H1 (cell line): ENCODE data around the gene TRAF3. TPM values are rescaled to one million over a fixed set of nuclear protein-coding genes. Genes with fewer than 3 reads are reported as not detected.

ENCODE experiments used
- CTCF ChIA-PET: fragments of 300-600 bp; sonication (Branson Sonifier 250); formaldehyde crosslinking; loops from one replicate; lab custom pipeline; 2021; ENCODE audit not compliant: partially characterized antibody; lab: Charles Lee
- POLR2A ChIA-PET: fragments of 300-600 bp; sonication (Branson Sonifier 250); formaldehyde crosslinking; loops from one replicate; lab custom pipeline; 2021; ENCODE audit warnings: inconsistent platforms; ENCODE audit not compliant: partially characterized antibody; lab: Charles Lee
- DNase-seq, 2 experiments: peaks; one replicate each; pipeline versions ENCODE4 v3.0.0 to v3.0.0-alpha.2; 2010 to 2022; ENCODE audit warnings: low spot score in 2 of 2, low read depth in 1 of 2, mixed read lengths in 1 of 2
- FAIRE-seq: peaks from 2 replicates; lab custom pipeline; 2011; peaks lifted over from hg19 to GRCh38; lab: Jason Lieb, UNC
- H2AFZ ChIP-seq: 2 replicates; pipeline ENCODE4 v1.8.1; 2012; ENCODE audit warnings: low read length, inconsistent platforms
- H2AK5ac ChIP-seq: 2 replicates; pipeline ENCODE4 v1.6.1; 2013; ENCODE audit warnings: low read depth, low read length
- H2BK120ac ChIP-seq: replicated peaks from 2 replicates; pipeline ENCODE3; 2013; ENCODE audit warnings: low read depth, low read length, inconsistent platforms
- H2BK12ac ChIP-seq: 2 replicates; pipeline ENCODE4 v1.6.1; 2013; ENCODE audit warnings: low read depth, low read length
- H2BK15ac ChIP-seq: 2 replicates; pipeline ENCODE4 v1.6.1; 2013; ENCODE audit warnings: low read length
- H2BK20ac ChIP-seq: 2 replicates; pipeline ENCODE4 v1.6.1; 2013; ENCODE audit warnings: low read length
- H2BK5ac ChIP-seq: 2 replicates; pipeline ENCODE4 v1.6.1; 2013; ENCODE audit warnings: low read depth, low read length
- H3K14ac ChIP-seq: 2 replicates; pipeline ENCODE4 v1.6.1; 2013; ENCODE audit warnings: inconsistent platforms; ENCODE audit not compliant: insufficient read length
- H3K18ac ChIP-seq: 2 replicates; pipeline ENCODE4 v1.6.1; 2013; ENCODE audit warnings: low read length; ENCODE audit errors: extremely low read depth
- H3K23ac ChIP-seq: 2 replicates; pipeline ENCODE4 v1.6.1; 2013; ENCODE audit warnings: inconsistent platforms; ENCODE audit not compliant: insufficient read length
- H3K23me2 ChIP-seq: 2 replicates; pipeline ENCODE4 v1.6.1; 2013; ENCODE audit warnings: low read depth, low read length
- H3K27ac ChIP-seq: 2 replicates; pipeline ENCODE4 v1.6.1; 2011; ENCODE audit warnings: low read depth, low read length, inconsistent platforms
- H3K27me3 ChIP-seq, 4 experiments: replicated peaks in 1 of 4; 1 replicate in 1 of 4; 2 replicates in 3 of 4; pipeline versions ENCODE4 v1.6.1 to v1.8.1; 2011 to 2013; ENCODE audit warnings: low read length in 3 of 4, mild to moderate bottlenecking in 3 of 4, inconsistent platforms in 2 of 4, mixed read lengths in 2 of 4, moderate library complexity in 1 of 4; ENCODE audit not compliant: control insufficient read depth in 3 of 4, insufficient read depth in 3 of 4; ENCODE audit errors: extremely low read depth in 1 of 4
- H3K36me3 ChIP-seq, 4 experiments: 2 replicates each; pipeline versions ENCODE4 v1.6.1 to v1.8.1; 2011 to 2013; ENCODE audit warnings: mild to moderate bottlenecking in 4 of 4, low read length in 3 of 4, moderate library complexity in 2 of 4, control low read depth in 1 of 4, inconsistent platforms in 1 of 4; ENCODE audit not compliant: insufficient read depth in 4 of 4, control insufficient read depth in 2 of 4
- H3K4ac ChIP-seq: replicated peaks from 2 replicates; pipeline ENCODE3; 2013; ENCODE audit warnings: low read length, low read depth, mixed read lengths, inconsistent platforms; ENCODE audit not compliant: insufficient read length
- H3K4me1 ChIP-seq, 4 experiments: replicated peaks in 1 of 4; 1 replicate in 1 of 4; 2 replicates in 3 of 4; pipeline versions ENCODE4 v1.6.1 to v1.8.1; 2011 to 2013; ENCODE audit warnings: low read length in 3 of 4, inconsistent platforms in 2 of 4, mixed read lengths in 1 of 4; ENCODE audit not compliant: insufficient read depth in 4 of 4, control insufficient read depth in 3 of 4
- H3K4me2 ChIP-seq, 2 experiments: 2 replicates each; pipeline versions ENCODE4 v1.6.1 to v1.8.1; 2011 to 2013; ENCODE audit warnings: low read depth in 2 of 2, low read length in 2 of 2, control low read depth in 1 of 2, inconsistent platforms in 1 of 2, mild to moderate bottlenecking in 1 of 2; ENCODE audit not compliant: insufficient read depth in 1 of 2
- H3K4me3 ChIP-seq, 4 experiments: fragments of 200-600, 300-600 bp in 1 of 4; sonication (generic), shearing (Covaris generic), sonication (Bioruptor Twin) in 1 of 4; 2 replicates each; pipeline versions ENCODE4 v1.5.1 to v1.8.1; 2011 to 2016; ENCODE audit warnings: low read length in 4 of 4, low read depth in 3 of 4, control low read depth in 2 of 4, inconsistent platforms in 2 of 4, mild to moderate bottlenecking in 2 of 4, mixed read lengths in 1 of 4, moderate library complexity in 1 of 4; ENCODE audit not compliant: insufficient read depth in 2 of 4; ENCODE audit errors: extremely low read depth in 1 of 4
- H3K56ac ChIP-seq: replicated peaks from 2 replicates; pipeline ENCODE3; 2013; ENCODE audit warnings: low read depth, mild to moderate bottlenecking, mixed read lengths, low read length, inconsistent platforms; ENCODE audit not compliant: insufficient read length
- H3K79me1 ChIP-seq: 2 replicates; pipeline ENCODE4 v1.6.1; 2013; ENCODE audit warnings: low read depth, low read length, control low read depth
- H3K79me2 ChIP-seq, 2 experiments: 2 replicates each; pipeline versions ENCODE4 v1.6.1 to v1.8.1; 2012 to 2013; ENCODE audit warnings: low read length in 2 of 2, mild to moderate bottlenecking in 2 of 2, inconsistent platforms in 1 of 2; ENCODE audit not compliant: insufficient read depth in 2 of 2, control insufficient read depth in 1 of 2
- H3K9ac ChIP-seq, 4 experiments: replicated peaks in 1 of 4; 1 replicate in 1 of 4; 2 replicates in 3 of 4; pipeline versions ENCODE4 v1.6.1 to v1.8.1; 2011 to 2013; ENCODE audit warnings: low read depth in 3 of 4, low read length in 3 of 4, control low read depth in 2 of 4, mild to moderate bottlenecking in 2 of 4, moderate library complexity in 2 of 4, inconsistent platforms in 1 of 4; ENCODE audit errors: extremely low read depth in 1 of 4
- H3K9me3 ChIP-seq, 2 experiments: 2 replicates each; pipeline versions ENCODE4 v1.6.1 to v1.8.1; 2012 to 2013; ENCODE audit warnings: mild to moderate bottlenecking in 2 of 2, moderate library complexity in 2 of 2, control low read depth in 1 of 2, inconsistent platforms in 1 of 2, low read depth in 1 of 2, low read length in 1 of 2, mixed read lengths in 1 of 2; ENCODE audit not compliant: insufficient read depth in 2 of 2
- H4K20me1 ChIP-seq, 2 experiments: replicated peaks in 1 of 2; 2 replicates each; pipeline versions ENCODE3 to v1.8.1; 2011 to 2013; ENCODE audit warnings: inconsistent platforms in 2 of 2, low read length in 2 of 2, mild to moderate bottlenecking in 1 of 2; ENCODE audit not compliant: insufficient read depth in 2 of 2, control insufficient read depth in 1 of 2
- H4K5ac ChIP-seq: 2 replicates; pipeline ENCODE4 v1.6.1; 2013; ENCODE audit warnings: low read length, low read depth, mixed read lengths, inconsistent platforms; ENCODE audit not compliant: insufficient read length
- H4K8ac ChIP-seq: 2 replicates; pipeline ENCODE4 v1.8.0; 2013; ENCODE audit warnings: mild to moderate bottlenecking, moderate library complexity, low read length, inconsistent platforms; ENCODE audit not compliant: insufficient read depth; ENCODE audit errors: extremely low read depth
- H4K91ac ChIP-seq: replicated peaks from 2 replicates; pipeline ENCODE3; 2013; ENCODE audit warnings: low read length, mixed read lengths, inconsistent platforms; ENCODE audit not compliant: insufficient read length
- ATF3 ChIP-seq: IDR thresholded peaks from 2 replicates; pipeline ENCODE4 v1.6.1; 2011; ENCODE audit warnings: low read depth, mild to moderate bottlenecking, low read length; ENCODE audit not compliant: insufficient read depth
- CBX8 ChIP-seq: fragments of 300-800, 300-1000 bp; sonication (generic); IDR thresholded peaks from 2 replicates; pipeline ENCODE4 v1.7.1; 2016; ENCODE audit warnings: low read depth, low read length, borderline replicate concordance
- CEBPB ChIP-seq: IDR thresholded peaks from 2 replicates; pipeline ENCODE4 v1.6.1; 2012; ENCODE audit warnings: low read depth, low read length
- CHD2 ChIP-seq: IDR thresholded peaks from 2 replicates; pipeline ENCODE4 v1.6.1; 2012; ENCODE audit warnings: low read length, improper control_type of control experiment
- KDM4A ChIP-seq: IDR thresholded peaks from one replicate; pipeline ENCODE4 v1.7.1; 2012; ENCODE audit warnings: low read depth, mild to moderate bottlenecking, moderate library complexity, low read length, inconsistent platforms; ENCODE audit not compliant: severe bottlenecking
- MAFK ChIP-seq: IDR thresholded peaks from 2 replicates; pipeline ENCODE4 v1.6.1; 2012; ENCODE audit warnings: low read depth, mild to moderate bottlenecking, improper control_type of control experiment, low read length
- NANOG ChIP-seq: IDR thresholded peaks from 2 replicates; pipeline ENCODE4 v1.6.1; 2011; ENCODE audit warnings: low read length, low read depth, mild to moderate bottlenecking, inconsistent platforms; ENCODE audit not compliant: insufficient read depth, poor library complexity, severe bottlenecking
- POLR2A ChIP-seq, 2 experiments: IDR thresholded peaks; 1 replicate in 1 of 2; 2 replicates in 1 of 2; pipeline ENCODE4 v1.6.1; 2011; ENCODE audit warnings: low read depth in 2 of 2, low read length in 2 of 2, mild to moderate bottlenecking in 2 of 2; ENCODE audit errors: control extremely low read depth in 1 of 2
- POLR2AphosphoS5 ChIP-seq: IDR thresholded peaks from 2 replicates; pipeline ENCODE4 v1.6.1; 2011; ENCODE audit warnings: low read depth, low read length
- RFX5 ChIP-seq: IDR thresholded peaks from 2 replicates; pipeline ENCODE4 v1.6.1; 2011; ENCODE audit warnings: low read depth, low read length, improper control_type of control experiment, borderline replicate concordance
- RXRA ChIP-seq: IDR thresholded peaks from 2 replicates; pipeline ENCODE4 v1.6.1; 2011; ENCODE audit warnings: low read depth, mild to moderate bottlenecking, low read length, moderate library complexity; ENCODE audit not compliant: insufficient read depth
- TBP ChIP-seq: IDR thresholded peaks from 2 replicates; pipeline ENCODE4 v1.6.1; 2011; ENCODE audit warnings: low read depth, low read length, improper control_type of control experiment
- YY1 ChIP-seq: IDR thresholded peaks from 2 replicates; pipeline ENCODE4 v1.6.1; 2011; ENCODE audit warnings: low read depth, mild to moderate bottlenecking, low read length
- WGBS, 2 experiments: shearing (Covaris generic) in 1 of 2; methylation state at CpG; one replicate each; pipeline versions ENCODE4 v1.1.6 to v1.1.7; 2013 to 2015; ENCODE audit warnings: low lambda C conversion rate in 2 of 2, mixed read lengths in 2 of 2, inconsistent platforms in 1 of 2, low coverage in 1 of 2, missing lambda C conversion rate in 1 of 2; ENCODE audit not compliant: insufficient replicate concordance in 2 of 2, insufficient coverage in 1 of 2, insufficient read length in 1 of 2; ENCODE audit errors: extremely low coverage in 1 of 2, missing lambda C conversion rate in 1 of 2; 5-methylcytosine and 5-hydroxymethylcytosine counted together
- polyA plus RNA-seq, 7 experiments: library from polyadenylated mRNA; depleted of rRNA in 3 of 7; stranded (reverse) in 5 of 7; unstranded in 2 of 7; fragments of >200 nt in 5 of 7; fragments of 200-250 nt in 2 of 7; gene quantifications; 1 replicate in 5 of 7; 2 replicates in 1 of 7; 4 replicates in 1 of 7; pipeline versions ENCODE4 v1.2.1 to v1.2.3, GENCODE V29; 2011 to 2013; ENCODE audit warnings: missing spikeins in 2 of 7, mixed read lengths in 2 of 7
- total RNA-seq: library from RNA; stranded (reverse); fragmentation: NEBNext Ultra II Directional; extraction: Animal tissue kit (Norgen Biotek cat#: 25700); gene quantifications from 2 replicates; pipeline ENCODE4 v1.2.1, GENCODE V29; 2021

The TRAF3 gene
- total and polyA plus RNA-seq, 2 of the 8 experiments (the other 6 are each of a cell fraction or from before 2014, with no cell fraction given) = 5.8 to 12.1 TPM

- no peaks in the 10 kb centered on the region for H3K4me1 ChIP-seq
- no peak overlapping the region for H3K4ac ChIP-seq
- H4K5ac ChIP-seq = no peak overlapping the region
- H3K9me3 ChIP-seq = no peaks in the 10 kb centered on the region
- H3K4me3 ChIP-seq = no peak overlapping the region
- CTCF ChIA-PET = interaction anchor here (1.2 to 1.5 kb wide), 3 partner anchors 13 to 76 kb away, joined by 3 read pairs; no protein-coding TSS in a partner anchor
- H3K27me3 ChIP-seq = no peaks in the 10 kb centered on the region
- H4K91ac ChIP-seq = no peak overlapping the region
- POLR2A ChIA-PET = no interaction called here
- H2BK12ac ChIP-seq = no peak overlapping the region
- H4K20me1 ChIP-seq = no peaks in the 10 kb centered on the region
- no peak overlapping the region for H3K56ac ChIP-seq
- no peaks in the 10 kb centered on the region for H3K36me3 ChIP-seq
- H3K18ac ChIP-seq = no peak overlapping the region
- H3K4me2 ChIP-seq = no peak overlapping the region
- H2BK120ac ChIP-seq = no peak overlapping the region
- no peak overlapping the region for H3K23ac ChIP-seq
- no peak overlapping the region for H3K27ac ChIP-seq
- WGBS, 2 experiments = 92% methylated on average over 6 of the region's 6 CpGs; no CpG with 5 or more reads in 1 of the 2 experiments
- H3K79me1 ChIP-seq = no peaks in the 10 kb centered on the region
- no peak overlapping the region for H2BK15ac ChIP-seq
- FAIRE-seq (no peak), DNase-seq (no peak)
- H4K8ac ChIP-seq = no peak overlapping the region
- H3K14ac ChIP-seq = no peak overlapping the region
- H3K9ac ChIP-seq = no peak overlapping the region
- no peaks in the 10 kb centered on the region for H3K23me2 ChIP-seq
- H2AK5ac ChIP-seq = no peak overlapping the region
- H2BK5ac ChIP-seq = no peak overlapping the region
- no peak overlapping the region for H2AFZ ChIP-seq
- no peaks in the 10 kb centered on the region for H3K79me2 ChIP-seq
- H2BK20ac ChIP-seq = no peak overlapping the region
- TF ChIP-seq CEBPB = no peak
- no peak for TF ChIP-seq MAFK
- no peak for TF ChIP-seq CBX8
- no peak for TF ChIP-seq POLR2AphosphoS5
- no peak for TF ChIP-seq POLR2A (IDR thresholded peaks at IDR 0.05; ENCODE audit: control extremely low read depth in 1 of 2, low read depth in 2 of 2, low read length in 2 of 2)
- TF ChIP-seq ATF3 = no peak
- TF ChIP-seq CHD2 = no peak
- TF ChIP-seq RFX5 = no peak
- no peak for TF ChIP-seq YY1
- no peak for TF ChIP-seq KDM4A
- no peak for TF ChIP-seq RXRA
- TF ChIP-seq TBP = no peak
- no peak for TF ChIP-seq NANOG
These were observed 72.5 kb downstream of the TRAF3 start for GRCh38 chr14:102849526-102850379.
